AG09309 (cell line): ENCODE measurements around the gene ANKRD13C.
"Not testable (repeated sequence)": the region's sequence is repeated elsewhere in the genome, so short reads cannot be mapped to it uniquely, and the experiment has no call there.

ENCODE experiments used
- DNase-seq: peaks from one replicate; pipeline ENCODE4 v3.0.0-alpha.2; 2010; ENCODE audit warnings: low read depth
- H3K4me3 ChIP-seq: 2 replicates; pipeline ENCODE4 v1.5.1; 2011; ENCODE audit warnings: mild to moderate bottlenecking, low read depth, low read length, moderate library complexity; ENCODE audit not compliant: control insufficient read depth
- CTCF ChIP-seq: IDR thresholded peaks from 2 replicates; pipeline ENCODE4 v1.5.1; 2011; ENCODE audit warnings: mild to moderate bottlenecking, low read depth, low read length, inconsistent platforms; ENCODE audit not compliant: insufficient read depth, control insufficient read depth; ENCODE audit errors: missing control alignments

ANKRD13C gene

GRCh38 chr1:70372426-70372825, 17.9 kb upstream of the ANKRD13C start:
- DNase-seq: no peak
- no peak overlapping the region for H3K4me3 ChIP-seq
- TF ChIP-seq CTCF: no peak

GRCh38 chr1:70371586-70371985, 17.1 kb upstream of the ANKRD13C start:
- not testable (repeated sequence) for H3K4me3 ChIP-seq, DNase-seq

- DNase-seq, H3K4me3 ChIP-seq: not testable (repeated sequence)
Observed at GRCh38 chr1:70367397-70367796, 12.9 kb upstream of the ANKRD13C start.

GRCh38 chr1:70366997-70367396, 12.5 kb upstream of the ANKRD13C start:
- DNase-seq, H3K4me3 ChIP-seq: not testable (repeated sequence)

GRCh38 chr1:70366425-70366952, 12.0 kb upstream of the ANKRD13C start:
- not testable (repeated sequence) for H3K4me3 ChIP-seq, DNase-seq

- H3K4me3 ChIP-seq: no peak overlapping the region
- no peak for DNase-seq
- no peak for TF ChIP-seq CTCF
Observed at GRCh38 chr1:70364439-70364838, 9.9 kb upstream of the ANKRD13C start.

- no peak for TF ChIP-seq CTCF
- H3K4me3 ChIP-seq: no peak overlapping the region
- DNase-seq: no peak
Observed at GRCh38 chr1:70361727-70362398, 7.3 kb upstream of the ANKRD13C start.

GRCh38 chr1:70360321-70360720, 5.8 kb upstream of the ANKRD13C start:
- H3K4me3 ChIP-seq: no peak overlapping the region
- no peak for TF ChIP-seq CTCF
- no peak for DNase-seq

GRCh38 chr1:70358921-70359564, 4.5 kb upstream of the ANKRD13C start:
- H3K4me3 ChIP-seq: no peak overlapping the region
- DNase-seq: no peak
- TF ChIP-seq CTCF: no peak
